Osteocyte (in vitro differentiated cells): ENCODE measurements around the gene USP28. TPM values are rescaled to one million over a fixed set of nuclear protein-coding genes. Genes with fewer than 3 reads are reported as not detected.

Experiments used
- DNase-seq: peaks from one replicate; pipeline ENCODE4 v3.0.0; 2021; ENCODE audit warnings: mixed read lengths; ENCODE audit not compliant: unreplicated experiment; ENCODE audit errors: extremely low spot score
- H3K27ac Mint-ChIP-seq: one replicate; pipeline ENCODE4 v1.8.0; 2021; ENCODE audit warnings: mild to moderate bottlenecking, mixed read lengths; ENCODE audit not compliant: unreplicated experiment
- H3K27me3 Mint-ChIP-seq: one replicate; pipeline ENCODE4 v1.8.0; 2021; ENCODE audit warnings: mixed read lengths; ENCODE audit not compliant: unreplicated experiment
- H3K36me3 Mint-ChIP-seq: one replicate; pipeline ENCODE4 v1.8.0; 2021; ENCODE audit warnings: mixed read lengths; ENCODE audit not compliant: unreplicated experiment
- H3K4me1 Mint-ChIP-seq: one replicate; pipeline ENCODE4 v1.8.0; 2021; ENCODE audit warnings: mixed read lengths; ENCODE audit not compliant: unreplicated experiment
- H3K4me3 Mint-ChIP-seq: one replicate; pipeline ENCODE4 v1.8.0; 2021; ENCODE audit warnings: mild to moderate bottlenecking, moderate library complexity, mixed read lengths; ENCODE audit not compliant: unreplicated experiment
- H3K9me3 Mint-ChIP-seq: one replicate; pipeline ENCODE4 v1.8.0; 2021; ENCODE audit warnings: mixed read lengths; ENCODE audit not compliant: unreplicated experiment
- total RNA-seq: library from RNA; stranded (reverse); gene quantifications from 2 replicates; pipeline ENCODE4 v1.2.1, GENCODE V29; 2021
- TF ChIP-seq, protein P1 (sequence below): fragments of 200-600 bp; sonication (generic); IDR thresholded peaks from 2 replicates; pipeline ENCODE4 v1.5.0; 2021; ENCODE audit warnings: antibody characterized with exemption, mild to moderate bottlenecking, moderate library complexity

The USP28 gene
- total RNA-seq, 1 donor from 2014 or later = 37.2 TPM

DNA sequence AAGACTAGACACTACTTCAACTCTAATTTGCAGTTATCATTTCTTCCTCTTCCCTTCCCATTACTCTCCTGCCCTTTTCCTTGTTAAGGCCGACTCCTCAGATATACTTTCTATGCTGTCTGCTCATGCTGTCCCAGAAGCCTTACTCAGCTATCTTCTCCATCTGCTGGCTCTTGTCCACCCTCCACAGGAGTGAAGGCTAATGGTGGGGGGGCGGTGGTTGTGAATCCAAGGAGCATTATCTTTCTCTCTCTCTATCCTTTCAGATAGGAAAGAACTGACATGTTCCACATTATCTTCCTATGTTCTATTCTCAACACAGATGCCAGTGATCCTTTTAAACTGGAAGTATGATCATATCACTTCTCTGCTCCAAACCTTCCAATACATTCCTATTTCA, 37.4 kb downstream of the USP28 start:
- no peak overlapping the region for H3K4me3 Mint-ChIP-seq
- no peaks in the 10 kb centered on the region for H3K4me1 Mint-ChIP-seq
- no peaks in the 10 kb centered on the region for H3K9me3 Mint-ChIP-seq
- H3K36me3 Mint-ChIP-seq = peaks cover 21% of the 10 kb centered on the region
- no peak for DNase-seq
- H3K27me3 Mint-ChIP-seq = no peaks in the 10 kb centered on the region
- TF ChIP-seq, protein P1, sequence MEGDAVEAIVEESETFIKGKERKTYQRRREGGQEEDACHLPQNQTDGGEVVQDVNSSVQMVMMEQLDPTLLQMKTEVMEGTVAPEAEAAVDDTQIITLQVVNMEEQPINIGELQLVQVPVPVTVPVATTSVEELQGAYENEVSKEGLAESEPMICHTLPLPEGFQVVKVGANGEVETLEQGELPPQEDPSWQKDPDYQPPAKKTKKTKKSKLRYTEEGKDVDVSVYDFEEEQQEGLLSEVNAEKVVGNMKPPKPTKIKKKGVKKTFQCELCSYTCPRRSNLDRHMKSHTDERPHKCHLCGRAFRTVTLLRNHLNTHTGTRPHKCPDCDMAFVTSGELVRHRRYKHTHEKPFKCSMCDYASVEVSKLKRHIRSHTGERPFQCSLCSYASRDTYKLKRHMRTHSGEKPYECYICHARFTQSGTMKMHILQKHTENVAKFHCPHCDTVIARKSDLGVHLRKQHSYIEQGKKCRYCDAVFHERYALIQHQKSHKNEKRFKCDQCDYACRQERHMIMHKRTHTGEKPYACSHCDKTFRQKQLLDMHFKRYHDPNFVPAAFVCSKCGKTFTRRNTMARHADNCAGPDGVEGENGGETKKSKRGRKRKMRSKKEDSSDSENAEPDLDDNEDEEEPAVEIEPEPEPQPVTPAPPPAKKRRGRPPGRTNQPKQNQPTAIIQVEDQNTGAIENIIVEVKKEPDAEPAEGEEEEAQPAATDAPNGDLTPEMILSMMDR = no peak
- no peak overlapping the region for H3K27ac Mint-ChIP-seq

DNA sequence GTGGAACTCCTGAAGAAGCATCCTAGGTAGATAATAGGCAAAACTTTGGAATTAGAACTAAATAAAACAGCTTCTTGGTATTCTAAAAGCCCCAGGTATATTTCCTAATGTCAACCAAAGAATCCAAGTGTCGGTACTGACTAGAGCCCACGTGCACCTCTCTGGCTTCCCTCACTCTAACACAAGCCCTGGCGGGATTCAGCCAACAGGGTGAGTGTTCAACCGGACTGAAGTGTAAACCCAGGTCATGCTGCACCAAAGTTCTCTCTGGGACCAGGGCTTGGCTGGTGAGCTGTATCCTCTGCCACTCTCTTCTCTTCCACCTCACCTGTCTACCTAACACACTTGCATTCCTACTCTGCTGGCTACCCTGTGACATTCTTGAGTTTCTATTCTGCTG, 40.1 kb downstream of the USP28 start:
- Mint-ChIP-seq H3K9me3 (no peaks in the 10 kb centered on the region), H3K4me3 (no peak overlapping the region), H3K4me1 (no peaks in the 10 kb centered on the region), H3K27me3 (no peaks in the 10 kb centered on the region), H3K27ac (no peak overlapping the region), H3K36me3 (peaks cover 32% of the 10 kb centered on the region)
- no peak for DNase-seq
- TF ChIP-seq, protein P1 = no peak

DNA sequence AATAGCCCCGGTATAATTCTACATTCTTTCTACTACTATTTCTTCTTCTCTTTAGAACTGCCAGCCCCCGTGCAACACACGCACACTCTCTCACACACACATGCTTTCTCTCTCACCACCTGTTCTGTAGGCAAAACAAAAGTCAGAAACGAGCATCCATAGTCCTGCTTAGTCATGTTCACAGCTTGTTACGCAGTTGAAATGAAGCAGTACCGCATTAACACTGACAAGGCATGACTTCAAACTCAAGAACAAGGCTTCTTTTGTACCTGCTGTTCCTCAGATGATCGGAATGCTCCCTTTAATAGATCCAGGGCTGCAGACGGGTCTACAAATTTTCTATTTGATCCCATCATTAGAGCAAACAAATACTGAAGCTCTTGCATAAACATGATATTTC, 42.2 kb downstream of the USP28 start:
- Mint-ChIP-seq H3K4me1 (no peaks in the 10 kb centered on the region), H3K4me3 (no peak overlapping the region), H3K27me3 (no peaks in the 10 kb centered on the region), H3K9me3 (no peaks in the 10 kb centered on the region), H3K36me3 (peaks cover 32% of the 10 kb centered on the region), H3K27ac (no peak overlapping the region)
- no peak for DNase-seq
- TF ChIP-seq, protein P1 = no peak

DNA sequence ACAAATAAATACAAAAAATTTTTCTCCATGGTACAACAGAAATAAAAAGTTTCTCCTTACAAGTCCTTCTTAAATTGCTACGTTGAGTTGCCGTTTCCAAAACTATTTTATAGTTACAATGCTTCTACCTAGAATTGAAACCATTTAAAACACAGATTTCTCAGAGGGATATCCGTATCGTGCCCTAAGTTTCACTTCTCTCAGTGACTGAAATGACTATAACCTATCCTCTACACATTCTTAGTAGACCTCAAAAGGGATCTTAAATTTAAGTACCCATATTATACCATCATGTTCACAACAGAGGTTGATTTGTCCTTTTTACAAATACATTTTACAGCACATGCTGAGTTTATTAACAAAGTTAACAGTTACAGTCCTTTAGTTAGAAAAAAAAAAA, 44.1 kb downstream of the USP28 start:
- Mint-ChIP-seq H3K4me1 (no peaks in the 10 kb centered on the region), H3K36me3 (peaks cover 42% of the 10 kb centered on the region), H3K9me3 (no peaks in the 10 kb centered on the region), H3K4me3 (no peak overlapping the region), H3K27ac (no peak overlapping the region), H3K27me3 (no peaks in the 10 kb centered on the region)
- DNase-seq = no peak
- TF ChIP-seq, protein P1 = no peak

DNA sequence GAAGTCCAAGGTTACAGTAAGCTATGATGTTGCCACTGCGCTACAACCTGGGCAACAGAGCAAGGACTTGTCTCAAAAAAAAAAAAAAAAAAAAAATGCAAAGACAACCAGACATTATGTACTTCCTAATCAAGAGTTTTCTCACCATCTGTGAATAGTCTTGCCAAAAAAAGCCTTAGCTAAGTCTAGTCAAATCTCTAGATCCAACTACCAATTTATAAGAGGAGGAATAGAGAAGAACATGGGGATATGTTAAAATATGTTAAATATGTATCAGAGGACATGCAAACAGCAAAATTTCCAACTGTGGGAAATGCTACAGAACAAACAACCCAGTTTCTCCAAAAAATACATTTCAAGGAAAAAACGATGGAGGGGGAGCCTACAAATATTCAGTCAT, 45.6 kb downstream of the USP28 start:
- Mint-ChIP-seq H3K36me3 (peaks cover 46% of the 10 kb centered on the region), H3K27ac (no peak overlapping the region), H3K4me3 (no peak overlapping the region), H3K9me3 (peaks cover 9% of the 10 kb centered on the region), H3K27me3 (no peaks in the 10 kb centered on the region), H3K4me1 (no peaks in the 10 kb centered on the region)
- TF ChIP-seq, protein P1 = no peak
- DNase-seq = no peak
